Adrenal gland (tissue), 5 donors: Measurements from ENCODE around the gene SHROOM4.

Source experiments
- POLR2A ChIP-seq, 2 donors: fragments of 450-650 bp; IDR thresholded peaks; one replicate each; pipeline ENCODE4 v1.6.1; 2017; ENCODE audit warnings: antibody characterized with exemption in 2 of 2, mild to moderate bottlenecking in 2 of 2, moderate library complexity in 1 of 2
- TF ChIP-seq, protein P1 (sequence below), 6 experiments: fragments of 450-650 bp in 4 of 6; fragments of 200-600 bp in 2 of 6; sonication (generic) in 1 of 6; IDR thresholded peaks; 1 replicate in 5 of 6; 2 replicates in 1 of 6; pipeline versions ENCODE4 v1.5.1 to v1.8.0; 2016 to 2021; ENCODE audit warnings: antibody characterized with exemption in 6 of 6, mild to moderate bottlenecking in 2 of 6, moderate library complexity in 1 of 6
- donor health status: DM: no; HTN: no; CAD: no.

DNA sequence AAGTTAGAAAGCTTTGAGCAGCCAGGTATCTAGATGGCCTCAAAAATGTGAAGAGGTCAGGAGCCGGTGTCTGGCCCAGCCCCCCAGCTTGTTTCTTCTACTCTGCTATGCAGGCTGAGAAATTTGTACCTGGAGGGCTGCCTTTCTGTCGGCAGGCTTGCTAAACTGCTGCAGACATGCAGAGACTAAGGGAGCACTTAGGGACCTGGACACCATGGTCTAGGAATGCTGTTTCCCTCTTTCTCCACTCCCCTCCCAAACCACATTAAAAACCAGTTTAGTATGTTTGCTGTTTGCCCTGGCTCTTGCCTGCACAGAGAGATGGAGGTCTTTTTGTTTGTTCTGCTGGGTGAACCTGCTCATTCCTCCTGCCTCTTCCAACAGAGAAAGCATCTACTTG is 186.3 kb downstream of the SHROOM4 start:
- TF ChIP-seq, protein P1, sequence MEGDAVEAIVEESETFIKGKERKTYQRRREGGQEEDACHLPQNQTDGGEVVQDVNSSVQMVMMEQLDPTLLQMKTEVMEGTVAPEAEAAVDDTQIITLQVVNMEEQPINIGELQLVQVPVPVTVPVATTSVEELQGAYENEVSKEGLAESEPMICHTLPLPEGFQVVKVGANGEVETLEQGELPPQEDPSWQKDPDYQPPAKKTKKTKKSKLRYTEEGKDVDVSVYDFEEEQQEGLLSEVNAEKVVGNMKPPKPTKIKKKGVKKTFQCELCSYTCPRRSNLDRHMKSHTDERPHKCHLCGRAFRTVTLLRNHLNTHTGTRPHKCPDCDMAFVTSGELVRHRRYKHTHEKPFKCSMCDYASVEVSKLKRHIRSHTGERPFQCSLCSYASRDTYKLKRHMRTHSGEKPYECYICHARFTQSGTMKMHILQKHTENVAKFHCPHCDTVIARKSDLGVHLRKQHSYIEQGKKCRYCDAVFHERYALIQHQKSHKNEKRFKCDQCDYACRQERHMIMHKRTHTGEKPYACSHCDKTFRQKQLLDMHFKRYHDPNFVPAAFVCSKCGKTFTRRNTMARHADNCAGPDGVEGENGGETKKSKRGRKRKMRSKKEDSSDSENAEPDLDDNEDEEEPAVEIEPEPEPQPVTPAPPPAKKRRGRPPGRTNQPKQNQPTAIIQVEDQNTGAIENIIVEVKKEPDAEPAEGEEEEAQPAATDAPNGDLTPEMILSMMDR (IDR thresholded peaks at IDR 0.05), result no peak
- TF ChIP-seq POLR2A (IDR thresholded peaks at IDR 0.05), result no peak
